ENCODE data around the gene ASTN2. TPM values are rescaled to one million over a fixed set of nuclear protein-coding genes. Genes with fewer than 3 reads are reported as not detected.

ASTN2 gene
- total RNA-seq, 1 experiment from 2014 or later, result 4.8 TPM

- ChIA-PET POLR2A (no interaction called here), RAD21 (ENCODE audit: low non-redundant PET in 1 of 2, low total read pairs in 2 of 2, uncharacterized antibody in 2 of 2, unreplicated experiment in 2 of 2) (no interaction called here), CTCF (no interaction called here)
- no peaks in the 10 kb centered on the region for H3K27me3 ChIP-seq (ENCODE audit: insufficient read depth, low read length)
- ATAC-seq (no peak), DNase-seq (ENCODE audit: low read depth, low spot score) (no peak)
- no peak overlapping the region for H3K4me2 ChIP-seq (ENCODE audit: low read length)
- H3K4me3 ChIP-seq (replicated peaks in 1 of 2; ENCODE audit: low read depth in 1 of 2, low read length in 2 of 2), result no peak overlapping the region
- H3K9me2 ChIP-seq (ENCODE audit: insufficient read depth), result no peaks in the 10 kb centered on the region
- BruUV-seq (replicated peaks), result no TSS peak
- no peak for TF ChIP-seq ATF3 (IDR thresholded peaks at IDR 0.05)
- TF ChIP-seq TCF7L2 (IDR thresholded peaks at IDR 0.05; ENCODE audit: borderline replicate concordance, extremely low read depth, insufficient read depth, insufficient read length), result no peak
- no peak for TF ChIP-seq EZH2phosphoT487 (IDR thresholded peaks at IDR 0.05; ENCODE audit: borderline replicate concordance)
- TF ChIP-seq JUND (IDR thresholded peaks at IDR 0.05), result no peak
- no peak for TF ChIP-seq EGR1 (IDR thresholded peaks at IDR 0.05; ENCODE audit: low read depth)
- no peak for TF ChIP-seq FOSL1 (IDR thresholded peaks at IDR 0.05; ENCODE audit: low read depth)
- no peak for TF ChIP-seq SIN3A (IDR thresholded peaks at IDR 0.05; ENCODE audit: low read depth)
- TF ChIP-seq REST (IDR thresholded peaks at IDR 0.05; ENCODE audit: low read depth), result no peak
- TF ChIP-seq SP1 (IDR thresholded peaks at IDR 0.05; ENCODE audit: low read depth), result no peak
- TF ChIP-seq ZBTB33 (IDR thresholded peaks at IDR 0.05; ENCODE audit: extremely low read depth, insufficient replicate concordance, low read length), result no peak
- no peak for TF ChIP-seq EZH2 (IDR thresholded peaks at IDR 0.05)
- no peak for TF ChIP-seq CEBPB (IDR thresholded peaks at IDR 0.05; ENCODE audit: low read depth)
- TF ChIP-seq POLR2A (IDR thresholded peaks at IDR 0.05; ENCODE audit: borderline replicate concordance, extremely low read depth, insufficient read depth, insufficient read length), result no peak
- TF ChIP-seq SRF (IDR thresholded peaks at IDR 0.05; ENCODE audit: low read depth), result no peak
- TF ChIP-seq CBX3 (IDR thresholded peaks at IDR 0.05; ENCODE audit: low read depth), result no peak
- no peak for TF ChIP-seq MAX (IDR thresholded peaks at IDR 0.05)
- H3K27ac ChIP-seq (ENCODE audit: low read depth, low read length), result no peak overlapping the region
- no peak overlapping the region for H3K9ac ChIP-seq (ENCODE audit: low read length)
- no peaks in the 10 kb centered on the region for H3K79me2 ChIP-seq (ENCODE audit: insufficient read depth, low read length)
- no peak overlapping the region for H2AFZ ChIP-seq (ENCODE audit: low read depth, low read length, poor library complexity, severe bottlenecking)
- no peaks in the 10 kb centered on the region for H4K20me1 ChIP-seq (ENCODE audit: insufficient read depth)
- H3K9me3 ChIP-seq (ENCODE audit: control insufficient read depth in 1 of 2, insufficient read depth in 1 of 2, low read depth in 1 of 2, low read length in 2 of 2), result no peaks in the 10 kb centered on the region
- intact Hi-C loops (cut with micrococcal nuclease), result no loop called here
- no peaks in the 10 kb centered on the region for H3K4me1 ChIP-seq (ENCODE audit: control insufficient read depth in 1 of 2, insufficient read depth in 2 of 2, low read length in 2 of 2)
- no peaks in the 10 kb centered on the region for H3K36me3 ChIP-seq (ENCODE audit: control insufficient read depth in 1 of 2, insufficient read depth in 2 of 2, low read length in 2 of 2)
Measured at GRCh38 chr9:117121316-117121715, 293.5 kb downstream of the ASTN2 start.
